Naive thymus-derived CD4-positive, alpha-beta T cell (primary cell): Measurements from ENCODE around the gene POPDC2. TPM values are rescaled to one million over a fixed set of nuclear protein-coding genes. Genes with fewer than 3 reads are reported as not detected.
A peak's percentile ranks its signal among the peaks of the same experiment; 100 is the strongest.
"Not testable (repeated sequence)": the region's sequence is repeated elsewhere in the genome, so short reads cannot be mapped to it uniquely, and the experiment has no call there.

Experiments used
- ATAC-seq: fragments of 150-1000 bp; cut with Tn5 transposase; 2 replicates; pipeline ENCODE4 v1.10.0; 2021; ENCODE audit warnings: mild to moderate bottlenecking, moderate library complexity
- CTCF ChIA-PET: fragments of 350-600 bp; sonication (Branson Sonifier 250); formaldehyde crosslinking; loops from one replicate; lab custom pipeline; 2021; ENCODE audit warnings: antibody characterized with exemption; lab: Charles Lee
- POLR2A ChIA-PET: fragments of 350-600 bp; sonication (Branson Sonifier 250); formaldehyde crosslinking; loops from one replicate; lab custom pipeline; 2021; ENCODE audit warnings: antibody characterized with exemption, inconsistent platforms; lab: Charles Lee
- DNase-seq, 9 donors: peaks; one replicate each; pipeline versions ENCODE4 v3.0.0 to v3.0.0-alpha.2; 2020 to 2022; ENCODE audit warnings: mixed read lengths in 1 of 9
- H3K27ac ChIP-seq: one replicate; pipeline ENCODE4 v1.7.0; 2013; ENCODE audit warnings: mild to moderate bottlenecking, low read depth, low read length, moderate library complexity
- H3K27me3 ChIP-seq, 2 donors: one replicate each; pipeline ENCODE4 v1.7.0; 2013; ENCODE audit warnings: low read length in 2 of 2, mild to moderate bottlenecking in 2 of 2, moderate library complexity in 2 of 2; ENCODE audit not compliant: control insufficient read depth in 2 of 2, insufficient read depth in 2 of 2
- H3K36me3 ChIP-seq, 3 experiments: 1 replicate in 2 of 3; 2 replicates in 1 of 3; pipeline ENCODE4 v1.7.0; 2013; ENCODE audit warnings: low read length in 3 of 3, mild to moderate bottlenecking in 3 of 3, moderate library complexity in 1 of 3; ENCODE audit not compliant: insufficient read depth in 3 of 3, control insufficient read depth in 2 of 3
- H3K4me1 ChIP-seq, 2 donors: one replicate each; pipeline ENCODE4 v1.7.0; 2013; ENCODE audit warnings: low read length in 2 of 2, mild to moderate bottlenecking in 2 of 2, moderate library complexity in 1 of 2; ENCODE audit not compliant: control insufficient read depth in 2 of 2, insufficient read depth in 2 of 2
- H3K4me3 ChIP-seq: 2 replicates; pipeline ENCODE4 v1.7.0; 2013; ENCODE audit warnings: mild to moderate bottlenecking, low read length
- H3K9me3 ChIP-seq, 3 experiments: 1 replicate in 2 of 3; 2 replicates in 1 of 3; pipeline ENCODE4 v1.7.0; 2013; ENCODE audit warnings: low read length in 3 of 3; ENCODE audit not compliant: control insufficient read depth in 2 of 3
- H3K27ac Mint-ChIP-seq, 9 donors: one replicate each; pipeline ENCODE4 v1.8.0; 2020 to 2022; ENCODE audit warnings: mixed read lengths in 9 of 9, mild to moderate bottlenecking in 8 of 9, moderate library complexity in 5 of 9, inconsistent platforms in 2 of 9
- H3K27me3 Mint-ChIP-seq, 5 donors: one replicate each; pipeline ENCODE4 v1.8.0; 2021 to 2022; ENCODE audit warnings: mixed read lengths in 5 of 5, mild to moderate bottlenecking in 1 of 5
- H3K36me3 Mint-ChIP-seq, 5 donors: one replicate each; pipeline ENCODE4 v1.8.0; 2020 to 2022; ENCODE audit warnings: mixed read lengths in 5 of 5, mild to moderate bottlenecking in 3 of 5, inconsistent platforms in 1 of 5
- H3K4me1 Mint-ChIP-seq, 7 donors: one replicate each; pipeline ENCODE4 v1.8.0; 2020 to 2022; ENCODE audit warnings: mixed read lengths in 7 of 7, mild to moderate bottlenecking in 3 of 7, inconsistent platforms in 1 of 7
- H3K4me3 Mint-ChIP-seq, 10 donors: one replicate each; pipeline ENCODE4 v1.8.0; 2020 to 2022; ENCODE audit warnings: mild to moderate bottlenecking in 10 of 10, mixed read lengths in 10 of 10, moderate library complexity in 6 of 10, inconsistent platforms in 2 of 10
- H3K9me3 Mint-ChIP-seq, 11 donors: one replicate each; pipeline ENCODE4 v1.8.0; 2020 to 2022; ENCODE audit warnings: mixed read lengths in 11 of 11, mild to moderate bottlenecking in 4 of 11, inconsistent platforms in 1 of 11, moderate library complexity in 1 of 11
- intact Hi-C, 2 donors: fragments of 100-400 bp; cut with micrococcal nuclease; formaldehyde crosslinking; loops; one replicate each; pipeline ENCODE4 v1.15.1; 2023
- polyA plus RNA-seq, 2 donors: library from polyadenylated mRNA; unstranded; fragments of 300-500 nt; fragmentation: Illumina TruSeq; gene quantifications; one replicate each; pipeline ENCODE4 v1.2.3, GENCODE V29; 2021
- total RNA-seq, 6 experiments: library from RNA in 5 of 6; stranded (reverse) in 5 of 6; gene quantifications; 1 replicate in 5 of 6; 2 replicates in 1 of 6; pipeline ENCODE4 v1.2.3 and lab custom pipeline; 2021 to 2026

Gene POPDC2
- total and polyA plus RNA-seq, 7 experiments from 2014 or later: 2.0 to 6.0 (median 4.3) TPM

DNA sequence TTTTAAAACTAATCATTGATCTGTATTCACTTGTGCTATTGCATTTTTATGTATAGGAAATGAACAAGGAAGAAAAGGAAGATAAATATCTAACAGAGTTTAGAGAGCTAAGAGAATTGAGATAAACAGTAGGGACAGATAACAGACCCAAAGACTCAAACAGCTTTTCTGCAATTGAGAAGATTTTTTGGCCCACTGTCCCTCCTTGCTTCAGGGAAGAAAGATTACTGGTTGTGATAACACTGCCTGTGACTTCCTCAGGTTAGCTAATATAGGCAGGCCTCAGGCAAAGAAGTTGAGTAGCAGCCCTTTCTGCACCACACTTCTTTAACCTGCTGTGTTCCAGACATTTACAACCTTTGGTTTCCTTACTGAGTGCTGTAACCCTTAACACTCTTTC is 19.5 kb upstream of the POPDC2 start:
- DNase-seq (no peak), ATAC-seq (no peak)
- H3K36me3 Mint-ChIP-seq: peaks cover 0 to 12% (median 3%) of the 10 kb centered on the region in 5 donors
- H3K4me1 Mint-ChIP-seq: peaks cover 18 to 30% (median 27%) of the 10 kb centered on the region in 7 donors
- CTCF ChIA-PET: interaction anchor here (0.5 kb wide), 1 partner anchor 154 kb away, joined by 3 read pairs; no protein-coding TSS in a partner anchor
- no peaks in the 10 kb centered on the region for H3K9me3 ChIP-seq
- H3K36me3 ChIP-seq: peaks cover 0 to 2% (median 0%) of the 10 kb centered on the region in 3 experiments
- peaks cover 0 to 4% (median 0%) of the 10 kb centered on the region in 11 donors for H3K9me3 Mint-ChIP-seq
- no peak overlapping the region for H3K27ac ChIP-seq
- peaks cover 0 to 3% (median 0%) of the 10 kb centered on the region in 5 donors for H3K27me3 Mint-ChIP-seq
- intact Hi-C loops: loop anchor here (5.0 to 10.0 kb wide), 5 partner anchors 103 to 915 kb away; partner anchors contain the start of genes ADPRH (in 1 of the 2) and NDUFB4 (in 1 of the 2)
- H3K27ac Mint-ChIP-seq: no peak overlapping the region
- no peaks in the 10 kb centered on the region for H3K27me3 ChIP-seq
- POLR2A ChIA-PET: interaction anchor here (1.1 kb wide), 1 partner anchor 22 kb away, joined by 3 read pairs; no protein-coding TSS in a partner anchor
- peaks cover 14 to 16% of the 10 kb centered on the region in 2 donors for H3K4me1 ChIP-seq
- H3K4me3 ChIP-seq: no peak overlapping the region
- no peak overlapping the region for H3K4me3 Mint-ChIP-seq

DNA sequence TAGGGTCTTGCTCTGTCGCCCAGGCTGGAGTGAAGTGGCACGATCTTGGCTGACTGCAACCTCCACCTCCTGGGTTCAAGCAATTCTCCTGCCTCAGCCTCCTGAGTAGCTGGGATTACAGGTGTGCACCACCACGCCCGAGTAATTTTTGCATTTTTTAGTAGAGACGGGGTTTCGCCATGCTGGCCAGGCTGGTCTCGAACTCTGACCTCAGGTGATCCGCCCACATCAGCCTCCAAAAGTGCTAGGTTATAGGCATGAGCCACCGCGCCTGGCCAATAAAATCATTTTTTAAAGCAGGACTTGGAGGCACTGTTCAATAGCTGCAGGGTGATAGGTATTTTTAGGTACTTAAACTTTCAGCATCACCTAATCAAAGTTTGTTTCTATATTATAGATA is 17.8 kb upstream of the POPDC2 start:
- peaks cover 0 to 17% (median 6%) of the 10 kb centered on the region in 3 experiments for H3K36me3 ChIP-seq
- H3K9me3 ChIP-seq, ATAC-seq, H3K4me3 ChIP-seq, H3K27me3 ChIP-seq, H3K27me3 Mint-ChIP-seq, DNase-seq, H3K27ac ChIP-seq, CTCF ChIA-PET, H3K9me3 Mint-ChIP-seq: not testable (repeated sequence)
- intact Hi-C loops: loop anchor here (5.0 to 10.0 kb wide), 4 partner anchors 101 to 917 kb away; partner anchors contain the start of genes ADPRH (in 1 of the 2) and NDUFB4 (in 1 of the 2)
- POLR2A ChIA-PET: interaction anchor here (0.6 kb wide), 1 partner anchor 179 kb away, joined by 3 read pairs; no protein-coding TSS in a partner anchor
- Mint-ChIP-seq H3K4me3 (peak overlapping the region in 4 of 10 donors; percentile 14 to 84 (median 64)), H3K27ac (peak overlapping the region in 3 of 9 donors; percentile 94 to 96 (median 96)), H3K4me1 (peaks cover 19 to 34% (median 33%) of the 10 kb centered on the region in 7 donors), H3K36me3 (peaks cover 0 to 17% (median 8%) of the 10 kb centered on the region in 5 donors)
- H3K4me1 ChIP-seq: peaks cover 14 to 16% of the 10 kb centered on the region in 2 donors

DNA sequence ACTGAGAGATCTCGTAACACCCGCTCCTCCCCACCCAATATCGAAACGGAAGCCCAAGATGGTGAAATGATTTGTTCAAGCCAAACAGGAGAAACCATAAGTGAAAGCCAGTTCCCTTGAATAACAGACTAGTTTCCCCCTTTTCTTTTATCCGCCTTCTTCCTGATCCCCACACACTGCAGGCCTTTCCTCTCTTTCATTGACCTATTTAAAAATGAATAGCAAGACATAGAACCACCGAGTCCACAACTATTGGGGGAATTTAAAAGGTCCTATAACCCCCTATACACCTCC is 17.2 kb upstream of the POPDC2 start:
- H3K4me3 Mint-ChIP-seq: peak overlapping the region; percentile 78 to 98 (median 90)
- intact Hi-C loops: loop anchor here (1.0 to 10.0 kb wide), 22 partner anchors 23 to 1869 kb away; partner anchors contain the start of genes B4GALT4 (in 2 of the 2), POGLUT1 (in 2 of the 2), TIMMDC1 (in 2 of the 2) and TMEM39A (in 2 of the 2)
- POLR2A ChIA-PET: interaction anchor here (0.6 to 1.7 kb wide), 4 partner anchors 13 to 671 kb away, joined by 3 to 7 read pairs (median 3); partner anchors contain the start of gene LRRC58
- peaks cover 0 to 24% (median 10%) of the 10 kb centered on the region in 3 experiments for H3K36me3 ChIP-seq
- H3K27ac Mint-ChIP-seq: peak overlapping the region; percentile 94 to 99 (median 96)
- peaks cover 14 to 16% of the 10 kb centered on the region in 2 donors for H3K4me1 ChIP-seq
- no peak for DNase-seq
- no peaks in the 10 kb centered on the region for H3K9me3 ChIP-seq
- H3K36me3 Mint-ChIP-seq: peaks cover 0 to 20% (median 8%) of the 10 kb centered on the region in 5 donors
- peak overlapping the region; percentile 72 for H3K27ac ChIP-seq
- peaks cover 19 to 40% (median 37%) of the 10 kb centered on the region in 7 donors for H3K4me1 Mint-ChIP-seq
- ATAC-seq: no peak
- CTCF ChIA-PET: interaction anchor here (0.6 kb wide), 1 partner anchor 665 kb away, joined by 3 read pairs; no protein-coding TSS in a partner anchor
- H3K27me3 Mint-ChIP-seq: peaks cover 0 to 3% (median 0%) of the 10 kb centered on the region in 5 donors
- H3K27me3 ChIP-seq: no peaks in the 10 kb centered on the region
- peaks cover 0 to 4% (median 0%) of the 10 kb centered on the region in 11 donors for H3K9me3 Mint-ChIP-seq
- peak overlapping the region; percentile 62 for H3K4me3 ChIP-seq

DNA sequence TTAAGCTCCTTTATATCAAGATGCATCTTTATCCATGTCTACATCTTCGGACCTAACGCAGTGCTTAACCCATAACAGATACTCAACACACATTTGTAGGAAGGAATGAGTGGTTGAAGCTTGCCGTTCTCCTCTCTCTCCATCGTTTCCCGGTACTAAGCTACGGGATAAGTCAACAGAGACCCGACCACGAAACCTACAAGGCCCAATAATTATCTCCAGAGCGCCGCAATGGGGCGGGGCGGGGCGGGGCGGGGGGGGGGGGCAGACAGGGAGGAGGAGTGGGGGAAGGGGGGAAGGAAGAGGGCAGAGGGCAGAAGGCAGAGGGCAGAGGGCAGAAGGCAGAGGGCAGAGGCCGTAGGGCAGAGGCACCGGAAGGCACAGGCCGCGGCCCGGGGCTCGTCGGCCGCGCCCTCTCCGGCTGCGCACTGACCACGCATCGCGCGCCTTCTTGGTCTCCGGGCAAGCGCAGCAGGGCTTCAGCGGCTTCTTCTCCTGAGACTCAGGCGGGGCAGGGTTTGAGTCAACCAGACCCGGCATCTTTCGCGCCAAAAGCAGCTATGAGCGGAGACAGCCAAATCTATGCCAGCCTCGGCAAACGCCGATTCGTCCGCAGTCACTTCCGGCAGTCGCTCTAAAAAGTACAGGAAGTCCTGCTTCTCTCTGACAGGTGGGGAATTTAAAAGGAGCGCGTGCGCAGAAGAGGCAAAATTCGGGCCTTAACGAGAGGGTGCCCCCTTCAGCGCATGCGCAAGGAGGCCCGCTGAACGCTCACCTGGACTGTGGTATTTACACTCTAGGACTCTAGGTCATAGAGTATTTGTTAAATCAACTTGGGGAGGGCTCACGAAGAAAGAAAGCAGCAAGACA is 16.6 kb upstream of the POPDC2 start, which contains the start of gene COX17:
TSS of gene COX17 (minus strand) at position 636 of the 870 bp plus-strand sequence. CDS start at position 540, 96 bp downstream.
- peaks cover 0 to 4% (median 0%) of the 10 kb centered on the region in 11 donors for H3K9me3 Mint-ChIP-seq
- Histone ChIP-seq H3K36me3 (peaks cover 0 to 24% (median 10%) of the 10 kb centered on the region in 3 experiments), H3K4me1 (peaks cover 14 to 16% of the 10 kb centered on the region in 2 donors), H3K27ac (peak within 1 kb of the TSS; percentile 72), H3K27me3 (no peaks in the 10 kb centered on the region), H3K9me3 (no peaks in the 10 kb centered on the region), H3K4me3 (peak within 1 kb of the TSS; percentile 62)
- intact Hi-C loops: loop anchor here (1.0 to 10.0 kb wide), 22 partner anchors 23 to 1869 kb away; partner anchors contain the start of genes B4GALT4 (in 2 of the 2), POGLUT1 (in 2 of the 2), TIMMDC1 (in 2 of the 2) and TMEM39A (in 2 of the 2)
- CTCF ChIA-PET: interaction anchor here (0.6 kb wide), 1 partner anchor 665 kb away, joined by 3 read pairs; no protein-coding TSS in a partner anchor
- peak within 1 kb of the TSS; percentile 78 to 98 (median 90) for H3K4me3 Mint-ChIP-seq
- peak; percentile 91 for ATAC-seq
- H3K27ac Mint-ChIP-seq: peak within 1 kb of the TSS; percentile 94 to 99 (median 96)
- POLR2A ChIA-PET: interaction anchor here (0.7 to 1.7 kb wide), 6 partner anchors 11 to 672 kb away, joined by 3 to 7 read pairs (median 4); partner anchors contain the start of genes LRRC58 and TMEM39A
- peaks cover 0 to 24% (median 8%) of the 10 kb centered on the region in 5 donors for H3K36me3 Mint-ChIP-seq
- peaks cover 0 to 3% (median 0%) of the 10 kb centered on the region in 5 donors for H3K27me3 Mint-ChIP-seq
- H3K4me1 Mint-ChIP-seq: peaks cover 19 to 46% (median 41%) of the 10 kb centered on the region in 7 donors
- DNase-seq: peak; percentile 87 to 98 (median 96)

DNA sequence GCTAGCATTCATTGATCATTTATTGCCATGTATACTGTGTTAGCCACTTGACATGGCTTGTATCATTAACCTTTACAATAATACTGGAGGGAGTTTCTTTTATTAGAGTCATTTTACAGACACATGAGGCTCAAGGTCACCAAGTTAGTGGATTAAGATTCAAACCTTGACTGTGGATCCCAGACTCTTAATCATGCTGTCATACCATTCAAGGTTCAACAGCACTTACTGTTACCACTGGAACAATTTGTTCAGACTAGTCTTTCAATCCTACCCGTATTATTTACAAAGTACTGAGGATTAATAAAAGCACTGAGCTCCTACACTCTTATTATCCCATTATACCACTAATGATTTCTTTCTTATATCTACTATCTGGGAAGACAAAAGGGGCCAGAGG is 15.6 kb upstream of the POPDC2 start:
- Mint-ChIP-seq H3K4me3 (peak overlapping the region; percentile 78 to 98 (median 90)), H3K27ac (peak overlapping the region; percentile 92 to 97 (median 96)), H3K4me1 (peaks cover 19 to 54% (median 43%) of the 10 kb centered on the region in 7 donors), H3K9me3 (peaks cover 0 to 4% (median 0%) of the 10 kb centered on the region in 11 donors), H3K27me3 (peaks cover 0 to 3% (median 0%) of the 10 kb centered on the region in 5 donors), H3K36me3 (peaks cover 0 to 31% (median 8%) of the 10 kb centered on the region in 5 donors)
- intact Hi-C loops: loop anchor here (2.0 to 10.0 kb wide), 7 partner anchors 75 to 919 kb away; partner anchors contain the start of genes ADPRH (in 1 of the 2), B4GALT4 (in 1 of the 2) and NDUFB4 (in 1 of the 2)
- Histone ChIP-seq H3K4me3 (peak overlapping the region; percentile 62), H3K27ac (peak overlapping the region; percentile 72), H3K36me3 (peaks cover 0 to 24% (median 10%) of the 10 kb centered on the region in 3 experiments), H3K4me1 (peaks cover 14 to 16% of the 10 kb centered on the region in 2 donors), H3K9me3 (no peaks in the 10 kb centered on the region), H3K27me3 (no peaks in the 10 kb centered on the region)
- ATAC-seq (no peak), DNase-seq (no peak)
- ChIA-PET CTCF (no interaction called here), POLR2A (interaction anchor here (0.7 to 1.7 kb wide), 4 partner anchors 10 to 673 kb away, joined by 3 to 7 read pairs (median 4); partner anchors contain the start of genes LRRC58 and TMEM39A)
